PC-9 (cell line): ENCODE results near the gene UQCR11. TPM values are rescaled to one million over a fixed set of nuclear protein-coding genes. Genes with fewer than 3 reads are reported as not detected.

Source experiments
- BruUV-seq: library from RNA; stranded (reverse); fragments of 400-500 nt; replicated peaks from 2 replicates; lab custom pipeline; 2021; lab: Mats Ljungman, UMichigan
- CTCF ChIA-PET: fragments of 300-600 bp; sonication (Branson Sonifier 250); formaldehyde crosslinking; loops from one replicate; lab custom pipeline; 2022; ENCODE audit warnings: antibody characterized with exemption; lab: Charles Lee
- POLR2A ChIA-PET: fragments of 300-600 bp; sonication (Branson Sonifier 250); formaldehyde crosslinking; loops from one replicate; lab custom pipeline; 2022; ENCODE audit warnings: antibody characterized with exemption; ENCODE audit not compliant: unreplicated experiment; lab: Charles Lee
- DNase-seq, 2 experiments: peaks; one replicate each; pipeline versions ENCODE4 v3.0.0 to v3.0.0-alpha.2; 2015 to 2022; ENCODE audit warnings: mixed read lengths in 1 of 2
- H2AFZ ChIP-seq: fragments of 200-600 bp; sonication (generic); 2 replicates; pipeline ENCODE4 v1.8.1; 2017; ENCODE audit warnings: antibody characterized with exemption
- H3F3A ChIP-seq: fragments of 200-600 bp; sonication (generic); 2 replicates; pipeline ENCODE4 v1.8.1; 2017; ENCODE audit warnings: antibody characterized with exemption, mild to moderate bottlenecking, low read depth; ENCODE audit not compliant: insufficient read depth
- H3K27ac ChIP-seq: fragments of 200-600 bp; sonication (generic); 2 replicates; pipeline ENCODE4 v1.6.1; 2016; ENCODE audit warnings: mixed run types
- H3K27me3 ChIP-seq: fragments of 200-600 bp; sonication (generic); 2 replicates; pipeline ENCODE4 v1.6.1; 2016; ENCODE audit warnings: low read depth, mixed run types; ENCODE audit not compliant: insufficient read depth
- H3K36me3 ChIP-seq: fragments of 200-600 bp; sonication (generic); 2 replicates; pipeline ENCODE4 v1.6.1; 2016; ENCODE audit warnings: low read depth, mixed run types
- H3K4me1 ChIP-seq: fragments of 200-600 bp; sonication (generic); replicated peaks from 2 replicates; pipeline ENCODE4 v1.6.1; 2016; ENCODE audit warnings: mixed run types; ENCODE audit not compliant: insufficient read depth
- H3K4me2 ChIP-seq: fragments of 200-600 bp; sonication (generic); 2 replicates; pipeline ENCODE4 v1.6.1; 2017; ENCODE audit warnings: mixed run types
- H3K4me3 ChIP-seq: fragments of 200-600 bp; sonication (generic); 2 replicates; pipeline ENCODE4 v1.6.1; 2016; ENCODE audit warnings: mixed run types
- H3K79me2 ChIP-seq: fragments of 200-600 bp; sonication (generic); 2 replicates; pipeline ENCODE4 v1.6.1; 2017; ENCODE audit warnings: low read depth, mixed run types
- H3K9me2 ChIP-seq: fragments of 200-600 bp; sonication (generic); 2 replicates; pipeline ENCODE4 v1.8.1; 2017; ENCODE audit warnings: mild to moderate bottlenecking; ENCODE audit not compliant: insufficient read depth
- H3K9me3 ChIP-seq: fragments of 200-600 bp; sonication (generic); 2 replicates; pipeline ENCODE4 v1.8.1; 2016; ENCODE audit warnings: low read depth; ENCODE audit not compliant: insufficient read depth
- H4K20me1 ChIP-seq: fragments of 200-600 bp; sonication (generic); 2 replicates; pipeline ENCODE4 v1.8.1; 2017; ENCODE audit not compliant: insufficient read depth
- CTCF ChIP-seq: fragments of 200-600 bp; sonication (generic); conservative IDR thresholded peaks from 2 replicates; pipeline ENCODE4 v1.6.1; 2017; ENCODE audit warnings: mixed run types, antibody characterized with exemption, mild to moderate bottlenecking, moderate library complexity
- EZH2 ChIP-seq: fragments of 200-600 bp; sonication (generic); IDR thresholded peaks from 2 replicates; pipeline ENCODE4 v1.8.0; 2017; ENCODE audit warnings: antibody characterized with exemption, low read depth
- intact Hi-C: fragments of 100-400 bp; cut with micrococcal nuclease; formaldehyde crosslinking; loops from one replicate; pipeline ENCODE4 v1.10.0; 2022; ENCODE audit not compliant: unreplicated experiment
- total RNA-seq: library from RNA; stranded (reverse); gene quantifications from 2 replicates; pipeline ENCODE4 v1.2.3, GENCODE V29; 2021

UQCR11 gene
- total RNA-seq, 1 experiment from 2014 or later: 196 TPM

GRCh38 chr19:1568320-1569019 lies 36.8 kb downstream of the UQCR11 start, which contains the start of gene MEX3D:
MEX3D (minus strand) TSS chr19:1568325; CDS start chr19:1568058, 267 bp downstream.
- no peaks in the 10 kb centered on the region for H3K36me3 ChIP-seq
- POLR2A ChIA-PET: interaction anchor here (0.7 kb wide), 1 partner anchor 77 kb away, joined by 9 read pairs; no protein-coding TSS in a partner anchor
- CTCF ChIA-PET: no interaction called here
- H3K27ac ChIP-seq: no peak within 1 kb of the TSS
- H3K4me1 ChIP-seq: peaks cover 4% of the 10 kb centered on the region; the same call in 1 of the 2 replicates
- H3K4me2 ChIP-seq: peak within 1 kb of the TSS; percentile 73
- peaks cover 5% of the 10 kb centered on the region; the same call in 1 of the 2 replicates for H3F3A ChIP-seq
- H3K79me2 ChIP-seq: 0 out of 2 replicates have a peak, but pooled peaks cover 8% of the 10 kb centered on the region
- no peak within 1 kb of the TSS for H2AFZ ChIP-seq
- H3K4me3 ChIP-seq: peak within 1 kb of the TSS; percentile 55; the same call in 1 of the 2 replicates
- H3K9me2 ChIP-seq: no peaks in the 10 kb centered on the region
- BruUV-seq: no TSS peak
- TF ChIP-seq CTCF (no peak), EZH2 (no peak)
- intact Hi-C loops: no loop called here
- H3K27me3 ChIP-seq: no peaks in the 10 kb centered on the region
- H4K20me1 ChIP-seq: peaks cover 4% of the 10 kb centered on the region; the same call in 1 of the 2 replicates
- no peaks in the 10 kb centered on the region for H3K9me3 ChIP-seq
- peak in 1 of 2 experiments; percentile 73 for DNase-seq

- Histone ChIP-seq H4K20me1 (peaks cover 4% of the 10 kb centered on the region; the same call in 1 of the 2 replicates), H3K4me2 (no peak overlapping the region), H3K4me1 (peaks cover 4% of the 10 kb centered on the region; the same call in 1 of the 2 replicates), H3F3A (peaks cover 5% of the 10 kb centered on the region; the same call in 1 of the 2 replicates), H3K4me3 (no peak overlapping the region), H3K79me2 (0 out of 2 replicates have a peak, but pooled peaks cover 8% of the 10 kb centered on the region), H3K9me2 (no peaks in the 10 kb centered on the region), H3K36me3 (no peaks in the 10 kb centered on the region), H3K27ac (no peak overlapping the region), H3K27me3 (no peaks in the 10 kb centered on the region), H3K9me3 (no peaks in the 10 kb centered on the region), H2AFZ (no peak overlapping the region)
- no peak for TF ChIP-seq EZH2
- no peak for TF ChIP-seq CTCF
- intact Hi-C loops: no loop called here
- no TSS peak for BruUV-seq
- POLR2A ChIA-PET: no interaction called here
- no peak for DNase-seq
- CTCF ChIA-PET: no interaction called here
These were observed 37.4 kb downstream of the UQCR11 start for GRCh38 chr19:1567848-1568227.

- peaks cover 4% of the 10 kb centered on the region; the same call in 1 of the 2 replicates for H3K4me1 ChIP-seq
- no peak for DNase-seq
- BruUV-seq: TSS peak; percentile 87
- peaks cover 4% of the 10 kb centered on the region; the same call in 1 of the 2 replicates for H4K20me1 ChIP-seq
- TF ChIP-seq EZH2: no peak
- no peak for TF ChIP-seq CTCF
- no peaks in the 10 kb centered on the region for H3K27me3 ChIP-seq
- POLR2A ChIA-PET: no interaction called here
- no peaks in the 10 kb centered on the region for H3K36me3 ChIP-seq
- H3K9me3 ChIP-seq: no peaks in the 10 kb centered on the region
- no peak overlapping the region for H2AFZ ChIP-seq
- intact Hi-C loops: no loop called here
- 0 out of 2 replicates have a peak, but pooled peaks cover 8% of the 10 kb centered on the region for H3K79me2 ChIP-seq
- H3K4me2 ChIP-seq: peak overlapping the region; percentile 73; the same call in 1 of the 2 replicates
- CTCF ChIA-PET: no interaction called here
- peak overlapping the region; percentile 55; the same call in 1 of the 2 replicates for H3K4me3 ChIP-seq
- H3K27ac ChIP-seq: no peak overlapping the region
- H3K9me2 ChIP-seq: no peaks in the 10 kb centered on the region
- peaks cover 5% of the 10 kb centered on the region; the same call in 1 of the 2 replicates for H3F3A ChIP-seq
These were observed 38.0 kb downstream of the UQCR11 start for GRCh38 chr19:1567116-1567847.
